A673 (cell line): ENCODE results near the gene MDK. TPM values are rescaled to one million over a fixed set of nuclear protein-coding genes. Genes with fewer than 3 reads are reported as not detected.

ENCODE experiments used
- BruUV-seq: library from RNA; stranded (reverse); fragments of 400-500 nt; replicated peaks from 2 replicates; lab custom pipeline; 2021; lab: Mats Ljungman, UMichigan
- CTCF ChIA-PET: fragments of 300-600 bp; sonication (Branson Sonifier 250); formaldehyde crosslinking; loops from one replicate; lab custom pipeline; 2022; ENCODE audit warnings: antibody characterized with exemption; lab: Charles Lee
- POLR2A ChIA-PET: fragments of 300-600 bp; sonication (Branson Sonifier 250); formaldehyde crosslinking; loops from one replicate; lab custom pipeline; 2022; ENCODE audit warnings: antibody characterized with exemption; ENCODE audit not compliant: low non-redundant PET; lab: Charles Lee
- DNase-seq: peaks from one replicate; pipeline ENCODE4 v3.0.0-alpha.2; 2015; ENCODE audit warnings: low spot score
- H3K27ac ChIP-seq: fragments of 200-600 bp; sonication (generic); 2 replicates; pipeline ENCODE4 v1.5.1; 2016; ENCODE audit warnings: mixed run types, low read depth, mild to moderate bottlenecking, mixed read lengths, antibody characterized with exemption, low read length; ENCODE audit not compliant: poor library complexity, severe bottlenecking
- H3K27me3 ChIP-seq: fragments of 200-600 bp; sonication (generic); replicated peaks from 2 replicates; pipeline ENCODE4 v1.6.1; 2017; ENCODE audit warnings: mixed run types, low read depth, mild to moderate bottlenecking, mixed read lengths, antibody characterized with exemption, low read length; ENCODE audit not compliant: insufficient read depth, poor library complexity
- H3K36me3 ChIP-seq: fragments of 200-600 bp; sonication (generic); 2 replicates; pipeline ENCODE4 v1.6.1; 2016; ENCODE audit warnings: mixed run types, mild to moderate bottlenecking, mixed read lengths, antibody characterized with exemption, low read length; ENCODE audit not compliant: insufficient read depth, poor library complexity, severe bottlenecking
- H3K4me1 ChIP-seq: fragments of 200-600 bp; sonication (generic); 2 replicates; pipeline ENCODE4 v1.6.1; 2017; ENCODE audit warnings: mixed run types, mild to moderate bottlenecking, mixed read lengths, antibody characterized with exemption, low read length; ENCODE audit not compliant: insufficient read depth, poor library complexity, severe bottlenecking
- H3K4me3 ChIP-seq: fragments of 200-600 bp; sonication (generic); 2 replicates; pipeline ENCODE4 v1.5.1; 2016; ENCODE audit warnings: low read depth, mixed run types, mild to moderate bottlenecking, mixed read lengths, low read length; ENCODE audit not compliant: poor library complexity, severe bottlenecking
- H3K9me3 ChIP-seq: fragments of 200-600 bp; sonication (generic); 2 replicates; pipeline ENCODE4 v1.6.1; 2016; ENCODE audit warnings: mixed run types, low read depth, mild to moderate bottlenecking, mixed read lengths, antibody characterized with exemption, low read length; ENCODE audit not compliant: poor library complexity, severe bottlenecking
- EZH2 ChIP-seq: fragments of 200-600 bp; sonication (generic); IDR thresholded peaks from 2 replicates; pipeline ENCODE4 v1.6.1; 2017; ENCODE audit warnings: borderline replicate concordance, low read depth, mild to moderate bottlenecking, mixed read lengths, antibody characterized with exemption, low read length; ENCODE audit not compliant: poor library complexity, severe bottlenecking
- intact Hi-C: fragments of 100-400 bp; cut with micrococcal nuclease; formaldehyde crosslinking; loops from one replicate; pipeline ENCODE4 v1.10.0; 2022; ENCODE audit not compliant: unreplicated experiment
- total RNA-seq: library from RNA; stranded (reverse); gene quantifications from 2 replicates; pipeline ENCODE4 v1.2.3, GENCODE V29; 2021
- TF ChIP-seq, protein P1 (sequence below): fragments of 300-800, 200-600 bp; sonication (generic); conservative IDR thresholded peaks from 2 replicates; pipeline ENCODE4 v1.5.1; 2017; ENCODE audit warnings: low read depth, mild to moderate bottlenecking, antibody characterized with exemption, low read length, moderate library complexity, mixed read lengths

MDK gene
- total RNA-seq, 1 experiment from 2014 or later: 252 TPM

DNA sequence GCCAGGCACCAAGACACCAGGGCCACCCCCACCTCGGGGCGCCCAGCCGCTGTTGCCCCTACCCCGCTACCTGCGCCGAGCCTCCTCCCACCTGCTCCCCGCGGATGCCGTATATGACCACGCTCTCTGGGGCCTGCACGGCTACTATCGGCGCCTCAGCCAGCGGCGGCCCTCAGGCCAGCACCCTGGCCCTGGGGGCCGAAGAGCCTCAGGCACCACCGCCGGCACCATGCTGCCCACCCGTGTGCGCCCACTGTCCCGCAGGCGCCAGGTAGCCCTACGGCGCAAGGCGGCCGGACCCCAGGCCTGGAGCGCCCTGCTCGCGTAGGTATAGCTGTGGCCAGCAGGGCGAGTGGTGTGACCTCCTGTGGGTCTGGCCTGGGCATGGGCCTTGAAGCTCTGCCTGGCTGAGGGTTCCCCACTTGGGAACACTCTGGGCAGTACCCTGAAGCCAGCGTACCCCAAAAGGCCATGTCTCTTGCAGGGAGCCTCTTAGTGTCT is 14.8 kb upstream of the MDK start:
- H3K4me1 ChIP-seq: peaks cover 21% of the 10 kb centered on the region
- intact Hi-C loops: no loop called here
- peak overlapping the region; percentile 47 for H3K27ac ChIP-seq
- CTCF ChIA-PET: interaction anchor here (0.6 to 1.7 kb wide), 4 partner anchors 14 to 20 kb away, joined by 4 to 5 read pairs (median 5); partner anchors contain the start of gene DGKZ
- H3K9me3 ChIP-seq: no peaks in the 10 kb centered on the region
- TF ChIP-seq EZH2: no peak
- TF ChIP-seq, protein P1, sequence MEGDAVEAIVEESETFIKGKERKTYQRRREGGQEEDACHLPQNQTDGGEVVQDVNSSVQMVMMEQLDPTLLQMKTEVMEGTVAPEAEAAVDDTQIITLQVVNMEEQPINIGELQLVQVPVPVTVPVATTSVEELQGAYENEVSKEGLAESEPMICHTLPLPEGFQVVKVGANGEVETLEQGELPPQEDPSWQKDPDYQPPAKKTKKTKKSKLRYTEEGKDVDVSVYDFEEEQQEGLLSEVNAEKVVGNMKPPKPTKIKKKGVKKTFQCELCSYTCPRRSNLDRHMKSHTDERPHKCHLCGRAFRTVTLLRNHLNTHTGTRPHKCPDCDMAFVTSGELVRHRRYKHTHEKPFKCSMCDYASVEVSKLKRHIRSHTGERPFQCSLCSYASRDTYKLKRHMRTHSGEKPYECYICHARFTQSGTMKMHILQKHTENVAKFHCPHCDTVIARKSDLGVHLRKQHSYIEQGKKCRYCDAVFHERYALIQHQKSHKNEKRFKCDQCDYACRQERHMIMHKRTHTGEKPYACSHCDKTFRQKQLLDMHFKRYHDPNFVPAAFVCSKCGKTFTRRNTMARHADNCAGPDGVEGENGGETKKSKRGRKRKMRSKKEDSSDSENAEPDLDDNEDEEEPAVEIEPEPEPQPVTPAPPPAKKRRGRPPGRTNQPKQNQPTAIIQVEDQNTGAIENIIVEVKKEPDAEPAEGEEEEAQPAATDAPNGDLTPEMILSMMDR: no peak
- DNase-seq: no peak
- H3K36me3 ChIP-seq: peaks cover 19% of the 10 kb centered on the region
- POLR2A ChIA-PET: no interaction called here
- no peaks in the 10 kb centered on the region for H3K27me3 ChIP-seq
- BruUV-seq: no TSS peak
- H3K4me3 ChIP-seq: no peak overlapping the region

- no TSS peak for BruUV-seq
- ChIA-PET POLR2A (no interaction called here), CTCF (interaction anchor here (0.6 to 1.3 kb wide), 3 partner anchors 15 to 20 kb away, joined by 4 to 5 read pairs (median 5); partner anchors contain the start of gene DGKZ)
- peak; percentile 88 for DNase-seq
- intact Hi-C loops: no loop called here
- Histone ChIP-seq H3K27ac (no peak overlapping the region), H3K4me1 (peaks cover 14% of the 10 kb centered on the region), H3K27me3 (no peaks in the 10 kb centered on the region), H3K36me3 (peaks cover 23% of the 10 kb centered on the region), H3K4me3 (no peak overlapping the region), H3K9me3 (no peaks in the 10 kb centered on the region)
- TF ChIP-seq, protein P1: peak; percentile 98
- TF ChIP-seq EZH2: no peak
Observed at GRCh38 chr11:46367244-46367915, 14.1 kb upstream of the MDK start.

DNA sequence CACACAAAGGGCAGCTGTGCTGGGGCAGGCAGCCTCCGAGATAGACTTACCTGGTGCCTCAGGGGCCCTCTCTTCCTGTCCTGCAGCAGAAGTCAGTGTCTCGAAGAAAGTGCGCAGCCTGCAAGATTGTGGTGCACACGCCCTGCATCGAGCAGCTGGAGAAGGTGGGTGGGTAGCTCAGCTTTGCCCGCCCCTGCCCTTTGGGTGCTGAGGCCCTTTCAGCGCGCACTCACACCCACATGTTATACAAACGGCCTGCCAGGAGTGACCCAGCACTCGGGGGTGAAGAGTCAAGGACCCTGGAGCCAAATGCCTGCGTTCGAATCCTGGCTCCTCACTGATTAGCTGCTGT is 13.6 kb upstream of the MDK start:
- Histone ChIP-seq H3K27ac (no peak overlapping the region), H3K4me1 (peaks cover 13% of the 10 kb centered on the region), H3K9me3 (no peaks in the 10 kb centered on the region), H3K36me3 (peaks cover 28% of the 10 kb centered on the region), H3K27me3 (no peaks in the 10 kb centered on the region), H3K4me3 (no peak overlapping the region)
- DNase-seq: no peak
- TF ChIP-seq, protein P1: no peak; the same call in 1 of the 2 replicates
- TF ChIP-seq EZH2: no peak
- intact Hi-C loops: loop anchor here (2.0 kb wide), 1 partner anchor 129 kb away; no protein-coding TSS in a partner anchor
- CTCF ChIA-PET: interaction anchor here (1.3 kb wide), 1 partner anchor 16 kb away, joined by 5 read pairs; no protein-coding TSS in a partner anchor
- no TSS peak for BruUV-seq
- POLR2A ChIA-PET: no interaction called here
